GM19397 (cell line): Measurements from ENCODE around the gene RTL1.

Source experiments
- ATAC-seq: cut with Tn5 transposase; IDR thresholded peaks from one replicate; pipeline ENCODE4 v1.9.1; 2021; ENCODE audit warnings: mild to moderate bottlenecking, moderate library complexity; ENCODE audit not compliant: unreplicated experiment

Gene RTL1

GRCh38 chr14:100836941-100837804 is 66.3 kb downstream of the RTL1 start:
- ATAC-seq = no peak

- ATAC-seq = no peak
Measured at GRCh38 chr14:100836311-100836805, 67.2 kb downstream of the RTL1 start.

GRCh38 chr14:100835548-100836310 is 67.8 kb downstream of the RTL1 start:
- no peak for ATAC-seq

- no peak for ATAC-seq
Measured at GRCh38 chr14:100834794-100835547, 68.6 kb downstream of the RTL1 start.

- no peak for ATAC-seq
Measured at GRCh38 chr14:100834082-100834793, 69.3 kb downstream of the RTL1 start.

GRCh38 chr14:100832311-100832960 is 71.1 kb downstream of the RTL1 start:
- no peak for ATAC-seq

- no peak for ATAC-seq
Measured at GRCh38 chr14:100830681-100831080, 72.8 kb downstream of the RTL1 start.
